Measurements from ENCODE around the gene CMYA5. TPM values are rescaled to one million over a fixed set of nuclear protein-coding genes. Genes with fewer than 3 reads are reported as not detected.

Gene CMYA5
- total RNA-seq, 1 experiment from 2014 or later, result 0.22 TPM

DNA sequence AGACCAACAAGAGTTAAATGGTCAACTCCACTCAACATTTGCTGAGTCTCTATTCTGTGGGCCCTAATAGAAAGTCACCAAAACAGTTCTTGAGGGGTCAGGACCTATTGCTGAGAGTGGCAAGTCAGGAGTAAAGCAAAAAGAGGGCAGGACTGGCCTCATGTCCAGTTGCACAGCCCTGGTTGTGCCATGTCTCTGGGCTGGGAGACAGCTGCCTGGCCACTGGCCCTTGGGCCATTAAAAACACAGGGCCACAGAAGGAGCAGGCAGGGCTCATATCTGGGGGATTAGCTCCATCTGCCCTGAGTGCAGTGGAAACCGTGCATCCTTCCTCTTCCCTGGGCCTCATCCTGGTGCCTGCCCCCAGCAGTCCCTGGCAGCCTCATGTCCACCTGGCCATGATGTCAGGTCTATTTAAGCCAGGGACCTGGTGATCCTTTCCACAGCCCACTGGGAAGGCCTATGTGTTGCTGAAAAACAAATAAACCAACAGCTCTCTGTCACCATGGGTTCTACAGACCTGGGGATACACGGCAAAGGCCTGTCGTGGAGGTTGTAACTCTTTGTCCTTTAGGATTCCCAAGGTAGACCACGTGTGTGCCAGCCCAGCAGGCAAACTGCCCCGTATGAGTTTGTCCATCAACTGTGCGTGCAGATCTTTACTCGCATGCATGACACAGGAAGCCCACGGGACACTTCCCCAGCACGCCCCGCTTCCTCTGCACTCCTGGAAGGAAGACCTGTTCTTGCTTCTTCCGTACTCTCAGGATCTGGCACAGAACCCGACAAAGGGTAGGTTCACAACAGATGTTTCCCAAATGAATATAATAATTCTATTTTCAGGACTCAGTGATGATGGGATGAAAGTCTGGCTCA lies 152.6 kb downstream of the CMYA5 start (continued):
- TF ChIP-seq, protein P1, sequence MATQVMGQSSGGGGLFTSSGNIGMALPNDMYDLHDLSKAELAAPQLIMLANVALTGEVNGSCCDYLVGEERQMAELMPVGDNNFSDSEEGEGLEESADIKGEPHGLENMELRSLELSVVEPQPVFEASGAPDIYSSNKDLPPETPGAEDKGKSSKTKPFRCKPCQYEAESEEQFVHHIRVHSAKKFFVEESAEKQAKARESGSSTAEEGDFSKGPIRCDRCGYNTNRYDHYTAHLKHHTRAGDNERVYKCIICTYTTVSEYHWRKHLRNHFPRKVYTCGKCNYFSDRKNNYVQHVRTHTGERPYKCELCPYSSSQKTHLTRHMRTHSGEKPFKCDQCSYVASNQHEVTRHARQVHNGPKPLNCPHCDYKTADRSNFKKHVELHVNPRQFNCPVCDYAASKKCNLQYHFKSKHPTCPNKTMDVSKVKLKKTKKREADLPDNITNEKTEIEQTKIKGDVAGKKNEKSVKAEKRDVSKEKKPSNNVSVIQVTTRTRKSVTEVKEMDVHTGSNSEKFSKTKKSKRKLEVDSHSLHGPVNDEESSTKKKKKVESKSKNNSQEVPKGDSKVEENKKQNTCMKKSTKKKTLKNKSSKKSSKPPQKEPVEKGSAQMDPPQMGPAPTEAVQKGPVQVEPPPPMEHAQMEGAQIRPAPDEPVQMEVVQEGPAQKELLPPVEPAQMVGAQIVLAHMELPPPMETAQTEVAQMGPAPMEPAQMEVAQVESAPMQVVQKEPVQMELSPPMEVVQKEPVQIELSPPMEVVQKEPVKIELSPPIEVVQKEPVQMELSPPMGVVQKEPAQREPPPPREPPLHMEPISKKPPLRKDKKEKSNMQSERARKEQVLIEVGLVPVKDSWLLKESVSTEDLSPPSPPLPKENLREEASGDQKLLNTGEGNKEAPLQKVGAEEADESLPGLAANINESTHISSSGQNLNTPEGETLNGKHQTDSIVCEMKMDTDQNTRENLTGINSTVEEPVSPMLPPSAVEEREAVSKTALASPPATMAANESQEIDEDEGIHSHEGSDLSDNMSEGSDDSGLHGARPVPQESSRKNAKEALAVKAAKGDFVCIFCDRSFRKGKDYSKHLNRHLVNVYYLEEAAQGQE (IDR thresholded peaks at IDR 0.05; ENCODE audit: low read depth), result no peak
- TF ChIP-seq JUND (IDR thresholded peaks at IDR 0.05) (no peak), TCF7L2 (IDR thresholded peaks at IDR 0.05; ENCODE audit: borderline replicate concordance, extremely low read depth, insufficient read depth, insufficient read length) (no peak)

DNA sequence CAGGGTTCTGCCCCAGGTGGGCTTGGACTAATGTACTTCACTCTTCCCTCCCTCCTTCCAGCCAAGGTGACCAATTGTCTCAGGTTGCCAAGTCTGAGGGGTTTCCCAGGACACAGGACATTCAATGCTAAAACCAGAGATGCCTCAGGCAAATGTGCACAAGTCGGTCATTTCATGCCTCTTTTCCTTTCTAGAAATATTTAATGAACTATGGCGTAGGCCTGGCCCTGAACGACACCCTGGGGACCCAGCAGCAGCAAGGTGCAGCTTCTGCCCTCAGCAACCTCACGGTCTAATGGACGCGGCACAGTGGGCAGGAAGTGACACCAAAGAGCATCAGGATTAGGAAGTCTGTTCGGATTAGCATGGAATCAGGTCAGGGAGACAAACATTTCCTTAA lies 153.4 kb downstream of the CMYA5 start:
- CTCF ChIA-PET, result interaction anchor here (2.0 kb wide), 1 partner anchor 11 kb away, joined by 5 read pairs; no protein-coding TSS in a partner anchor

More for the DNA sequence above, 153.4 kb downstream of the CMYA5 start:
- H3K27me3 ChIP-seq (ENCODE audit: insufficient read depth, low read length), result peaks cover 6% of the 10 kb centered on the region; the same call in 1 of the 2 replicates
- H3K4me3 ChIP-seq (replicated peaks in 1 of 2; ENCODE audit: low read depth in 1 of 2, low read length in 2 of 2), result no peak overlapping the region
- no peaks in the 10 kb centered on the region for H3K79me2 ChIP-seq (ENCODE audit: insufficient read depth, low read length)
- POLR2A ChIA-PET, result no interaction called here
- no peak for DNase-seq (ENCODE audit: low read depth, low spot score)
- no peaks in the 10 kb centered on the region for H3K4me1 ChIP-seq (ENCODE audit: control insufficient read depth in 1 of 2, insufficient read depth in 2 of 2, low read length in 2 of 2)
- H3K4me2 ChIP-seq (ENCODE audit: low read length), result no peak overlapping the region
- H3K9me2 ChIP-seq (ENCODE audit: insufficient read depth), result no peaks in the 10 kb centered on the region
- RAD21 ChIA-PET (ENCODE audit: low non-redundant PET in 1 of 2, low total read pairs in 2 of 2, uncharacterized antibody in 2 of 2, unreplicated experiment in 2 of 2), result no interaction called here
- intact Hi-C loops (cut with micrococcal nuclease), result no loop called here
- H2AFZ ChIP-seq (ENCODE audit: low read depth, low read length, poor library complexity, severe bottlenecking), result no peak overlapping the region
- H3K36me3 ChIP-seq (ENCODE audit: control insufficient read depth in 1 of 2, insufficient read depth in 2 of 2, low read length in 2 of 2), result no peaks in the 10 kb centered on the region
- no peak for ATAC-seq
- no peak overlapping the region for H3K27ac ChIP-seq (ENCODE audit: low read depth, low read length)
- TF ChIP-seq, protein P2, sequence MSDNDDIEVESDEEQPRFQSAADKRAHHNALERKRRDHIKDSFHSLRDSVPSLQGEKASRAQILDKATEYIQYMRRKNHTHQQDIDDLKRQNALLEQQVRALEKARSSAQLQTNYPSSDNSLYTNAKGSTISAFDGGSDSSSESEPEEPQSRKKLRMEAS (IDR thresholded peaks at IDR 0.05), result no peak
- no peak for TF ChIP-seq CBX3 (IDR thresholded peaks at IDR 0.05; ENCODE audit: low read depth)
- no peak for TF ChIP-seq ATF3 (IDR thresholded peaks at IDR 0.05)
- TF ChIP-seq FOSL1 (IDR thresholded peaks at IDR 0.05; ENCODE audit: low read depth), result no peak
- no peak for TF ChIP-seq TCF7L2 (IDR thresholded peaks at IDR 0.05; ENCODE audit: borderline replicate concordance, extremely low read depth, insufficient read depth, insufficient read length)
- no peak for TF ChIP-seq SIN3A (IDR thresholded peaks at IDR 0.05; ENCODE audit: low read depth)
- TF ChIP-seq SRF (IDR thresholded peaks at IDR 0.05; ENCODE audit: low read depth), result no peak
- TF ChIP-seq RAD21 (IDR thresholded peaks at IDR 0.05; ENCODE audit: low read depth), result no peak
- TF ChIP-seq SP1 (IDR thresholded peaks at IDR 0.05; ENCODE audit: low read depth), result no peak
- TF ChIP-seq YY1 (IDR thresholded peaks at IDR 0.05; ENCODE audit: extremely low read depth, insufficient replicate concordance, low read depth, low read length), result no peak
- TF ChIP-seq, protein P3, sequence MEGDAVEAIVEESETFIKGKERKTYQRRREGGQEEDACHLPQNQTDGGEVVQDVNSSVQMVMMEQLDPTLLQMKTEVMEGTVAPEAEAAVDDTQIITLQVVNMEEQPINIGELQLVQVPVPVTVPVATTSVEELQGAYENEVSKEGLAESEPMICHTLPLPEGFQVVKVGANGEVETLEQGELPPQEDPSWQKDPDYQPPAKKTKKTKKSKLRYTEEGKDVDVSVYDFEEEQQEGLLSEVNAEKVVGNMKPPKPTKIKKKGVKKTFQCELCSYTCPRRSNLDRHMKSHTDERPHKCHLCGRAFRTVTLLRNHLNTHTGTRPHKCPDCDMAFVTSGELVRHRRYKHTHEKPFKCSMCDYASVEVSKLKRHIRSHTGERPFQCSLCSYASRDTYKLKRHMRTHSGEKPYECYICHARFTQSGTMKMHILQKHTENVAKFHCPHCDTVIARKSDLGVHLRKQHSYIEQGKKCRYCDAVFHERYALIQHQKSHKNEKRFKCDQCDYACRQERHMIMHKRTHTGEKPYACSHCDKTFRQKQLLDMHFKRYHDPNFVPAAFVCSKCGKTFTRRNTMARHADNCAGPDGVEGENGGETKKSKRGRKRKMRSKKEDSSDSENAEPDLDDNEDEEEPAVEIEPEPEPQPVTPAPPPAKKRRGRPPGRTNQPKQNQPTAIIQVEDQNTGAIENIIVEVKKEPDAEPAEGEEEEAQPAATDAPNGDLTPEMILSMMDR (IDR thresholded peaks at IDR 0.05 in 2 of 3, conservative IDR thresholded peaks at IDR 0.05 in 1 of 3; ENCODE audit: borderline replicate concordance in 1 of 3, insufficient read depth in 1 of 3, low read depth in 2 of 3, low read length in 2 of 3), result no peak
- H4K20me1 ChIP-seq (ENCODE audit: insufficient read depth), result no peaks in the 10 kb centered on the region
- no peak overlapping the region for H3K9ac ChIP-seq (ENCODE audit: low read length)
- BruUV-seq (replicated peaks), result no TSS peak
- no peaks in the 10 kb centered on the region for H3K9me3 ChIP-seq (ENCODE audit: control insufficient read depth in 1 of 2, insufficient read depth in 1 of 2, low read depth in 1 of 2, low read length in 2 of 2)

Measured in HCT116 (cell line).